AG09319 (cell line): ENCODE data around the gene ANO1.

ENCODE experiments used
- DNase-seq: peaks from one replicate; pipeline ENCODE4 v3.0.0-alpha.2; 2010; ENCODE audit warnings: low read depth; ENCODE audit errors: extremely low read depth
- TF ChIP-seq, protein P1 (sequence below): IDR thresholded peaks from 2 replicates; pipeline ENCODE4 v1.5.1; 2011; ENCODE audit warnings: low read depth, mild to moderate bottlenecking, inconsistent platforms, low read length, moderate library complexity

The ANO1 gene

DNA sequence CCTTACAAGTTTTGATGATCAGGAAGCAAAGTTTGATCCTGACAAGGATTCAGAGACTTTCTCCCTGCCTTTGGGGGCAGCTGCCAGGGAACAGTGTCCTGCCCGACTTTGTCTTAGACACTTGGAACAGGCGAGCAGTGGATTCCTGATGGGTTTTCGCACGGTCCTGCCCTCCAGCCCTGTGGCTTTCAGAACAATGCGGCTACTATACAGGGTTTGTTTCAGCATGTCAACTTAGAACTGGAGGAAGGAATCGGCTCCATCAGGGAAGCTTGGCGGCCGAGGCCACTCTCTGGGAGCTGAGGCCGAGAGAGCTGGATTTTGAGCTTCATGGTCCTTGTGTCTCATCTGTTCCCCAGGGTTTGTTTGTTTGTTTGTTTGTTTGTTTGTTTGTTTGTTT, 11.5 kb downstream of the ANO1 start:
- DNase-seq, result no peak
- TF ChIP-seq, protein P1, sequence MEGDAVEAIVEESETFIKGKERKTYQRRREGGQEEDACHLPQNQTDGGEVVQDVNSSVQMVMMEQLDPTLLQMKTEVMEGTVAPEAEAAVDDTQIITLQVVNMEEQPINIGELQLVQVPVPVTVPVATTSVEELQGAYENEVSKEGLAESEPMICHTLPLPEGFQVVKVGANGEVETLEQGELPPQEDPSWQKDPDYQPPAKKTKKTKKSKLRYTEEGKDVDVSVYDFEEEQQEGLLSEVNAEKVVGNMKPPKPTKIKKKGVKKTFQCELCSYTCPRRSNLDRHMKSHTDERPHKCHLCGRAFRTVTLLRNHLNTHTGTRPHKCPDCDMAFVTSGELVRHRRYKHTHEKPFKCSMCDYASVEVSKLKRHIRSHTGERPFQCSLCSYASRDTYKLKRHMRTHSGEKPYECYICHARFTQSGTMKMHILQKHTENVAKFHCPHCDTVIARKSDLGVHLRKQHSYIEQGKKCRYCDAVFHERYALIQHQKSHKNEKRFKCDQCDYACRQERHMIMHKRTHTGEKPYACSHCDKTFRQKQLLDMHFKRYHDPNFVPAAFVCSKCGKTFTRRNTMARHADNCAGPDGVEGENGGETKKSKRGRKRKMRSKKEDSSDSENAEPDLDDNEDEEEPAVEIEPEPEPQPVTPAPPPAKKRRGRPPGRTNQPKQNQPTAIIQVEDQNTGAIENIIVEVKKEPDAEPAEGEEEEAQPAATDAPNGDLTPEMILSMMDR, result no peak

DNA sequence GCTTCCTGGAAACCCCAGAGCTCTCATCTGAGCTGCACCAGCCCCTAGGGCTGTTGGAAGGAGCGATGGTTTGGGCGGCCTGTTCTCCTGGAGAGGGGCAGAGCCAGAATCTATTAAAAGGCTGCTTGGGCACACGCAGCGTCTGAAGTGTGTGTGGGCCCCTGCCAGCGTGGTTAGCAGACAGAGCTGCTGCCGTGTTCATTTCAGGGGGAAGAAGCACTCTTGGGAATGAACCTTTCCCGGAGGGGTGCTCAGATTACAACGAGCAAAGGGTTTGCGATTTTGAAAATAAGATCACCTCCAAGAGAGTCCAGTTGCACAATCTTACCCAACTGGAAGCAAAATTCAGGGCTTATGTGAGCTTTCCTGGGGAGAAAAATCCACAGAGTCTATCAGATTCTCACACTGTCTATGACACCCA, 12.9 kb downstream of the ANO1 start:
- DNase-seq, result no peak
- TF ChIP-seq, protein P1, result no peak

DNA sequence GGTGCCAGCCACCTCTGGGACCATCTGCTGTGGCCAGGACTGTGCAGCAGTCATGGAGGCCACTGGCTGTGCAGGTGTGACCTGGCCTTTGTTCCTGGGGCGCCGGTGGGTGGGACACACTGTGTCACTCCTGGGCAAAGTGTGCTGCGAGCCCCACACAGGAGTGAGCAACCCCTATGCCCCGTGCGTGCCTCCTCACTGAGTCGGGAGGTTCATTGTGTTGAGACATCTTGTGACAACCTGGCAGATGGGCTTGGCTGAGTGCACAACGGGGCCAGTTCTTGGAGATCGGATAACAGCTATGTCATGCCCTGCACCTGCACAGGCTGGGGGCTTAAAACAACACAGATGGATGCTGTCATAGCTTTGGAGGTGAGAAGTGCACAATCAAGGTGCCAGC, 13.5 kb downstream of the ANO1 start:
- DNase-seq, result no peak
- TF ChIP-seq, protein P1, result no peak

DNA sequence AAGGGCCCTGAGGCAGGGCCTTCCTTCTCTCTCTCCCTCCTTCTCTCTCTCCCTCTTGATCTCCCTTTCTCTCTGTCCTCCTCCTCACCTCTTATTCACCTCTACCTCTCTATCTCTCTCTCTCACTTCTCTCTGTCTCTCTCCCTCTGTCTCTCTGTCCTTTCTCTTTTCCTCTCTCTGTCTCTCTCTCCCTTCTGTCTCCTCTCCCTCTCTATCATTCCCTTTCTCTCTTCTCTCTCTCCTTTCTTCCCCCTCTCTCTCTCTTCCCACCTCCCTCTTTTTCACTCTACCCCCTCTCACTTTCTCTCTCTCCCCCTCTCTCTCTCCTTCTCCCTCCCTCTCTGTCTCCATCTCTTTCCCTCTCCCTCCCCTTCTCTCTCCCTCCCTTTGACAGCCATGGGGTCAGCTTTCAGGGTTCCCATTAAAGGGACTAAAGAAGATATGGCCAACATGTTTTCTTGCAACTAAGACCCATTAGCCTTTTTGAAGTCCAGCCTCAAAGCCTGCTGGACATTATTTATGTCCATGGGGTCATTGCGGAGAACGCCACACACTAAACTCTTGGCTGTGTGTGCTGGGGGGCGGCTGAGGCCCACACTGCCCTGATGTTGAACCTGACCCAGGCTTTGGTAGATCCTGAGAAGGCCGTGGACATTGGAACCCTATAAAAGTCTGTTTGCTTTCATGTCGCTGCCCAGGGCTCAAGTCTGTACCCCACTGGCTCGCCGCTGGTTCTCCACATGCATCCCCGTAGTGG, 15.0 kb downstream of the ANO1 start:
- TF ChIP-seq, protein P1, result no peak
- DNase-seq, result no peak

DNA sequence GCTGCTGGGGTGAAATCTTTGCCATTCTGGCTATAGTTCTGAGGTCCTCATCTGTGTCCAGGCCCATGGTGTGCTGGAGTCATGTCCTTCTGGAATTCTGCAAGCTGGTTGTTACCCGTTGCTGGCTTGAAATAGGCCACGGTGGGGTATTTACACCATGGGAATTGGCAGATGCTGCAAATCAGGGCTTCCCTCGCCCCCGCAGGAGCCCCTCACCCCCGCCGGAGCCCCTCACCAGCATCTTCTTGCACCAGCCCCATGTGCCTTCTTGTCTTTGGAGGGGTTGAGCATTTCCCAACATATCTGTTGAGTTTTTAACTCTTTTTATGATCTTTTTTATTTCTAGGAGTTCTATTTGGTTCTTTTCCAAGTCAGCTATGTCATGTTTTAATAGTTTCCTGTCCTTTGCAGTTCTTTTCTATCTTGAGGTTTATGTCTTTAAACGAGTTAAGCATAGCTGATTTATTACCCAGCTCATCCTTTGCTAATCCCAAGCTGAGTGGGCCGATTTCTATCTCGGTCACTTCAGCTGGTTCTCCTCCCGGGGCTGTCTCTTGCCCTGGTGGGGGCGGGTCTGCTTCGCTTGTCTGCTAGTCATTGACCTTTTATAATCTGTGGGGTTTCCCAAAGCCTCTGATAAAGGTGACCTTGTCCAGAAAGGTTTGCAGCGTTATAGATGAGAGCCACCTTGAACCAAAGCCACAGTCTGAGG, 17.6 kb downstream of the ANO1 start:
- TF ChIP-seq, protein P1, result no peak
- DNase-seq, result no peak

DNA sequence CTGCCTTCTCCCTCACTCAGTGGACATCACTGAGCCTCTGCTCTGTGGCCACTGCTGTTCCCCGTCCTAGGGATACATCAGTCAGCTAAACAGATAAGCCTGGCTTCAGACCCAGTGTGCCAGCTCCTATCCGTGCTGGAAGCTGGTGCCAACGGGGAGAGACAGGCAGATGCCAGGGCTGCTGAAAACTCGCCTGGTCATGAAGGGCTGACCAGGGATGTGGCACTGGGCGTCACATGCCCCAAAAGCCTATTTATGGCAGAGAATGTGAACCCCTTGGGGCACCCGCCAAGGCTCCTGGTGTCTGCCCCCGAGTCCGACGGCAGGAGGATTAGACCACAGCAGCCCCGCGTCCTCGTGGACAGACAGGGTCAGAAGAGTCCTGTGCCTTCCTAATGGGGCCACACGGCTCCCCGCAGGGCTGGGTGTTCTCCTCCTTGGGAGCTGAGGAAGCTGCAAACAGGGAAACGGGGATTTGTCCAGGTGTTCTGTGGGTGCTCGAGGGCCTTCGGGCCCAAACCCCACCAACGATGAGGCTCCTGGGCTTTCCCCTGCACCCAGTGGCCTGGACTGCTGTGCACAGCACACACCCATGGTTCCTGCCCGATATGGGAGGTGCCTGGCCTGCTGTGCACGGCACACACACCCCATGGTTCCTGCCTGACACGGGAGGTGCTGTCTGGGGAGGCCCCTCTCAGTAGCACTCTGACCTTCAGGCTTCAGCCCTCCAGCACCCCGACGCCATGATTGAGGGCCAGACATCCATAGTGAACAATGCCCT, 19.9 kb downstream of the ANO1 start:
- no peak for DNase-seq
- TF ChIP-seq, protein P1, result no peak
